Activated effector memory CD4-positive, alpha-beta T cell treated with Interleukin-2 at 50 U/mL for 16 hours (primary cell): Measurements from ENCODE around the gene RAB17.

Source experiments
- DNase-seq: peaks from one replicate; pipeline ENCODE4 v3.0.0-alpha.2; 2020

RAB17 gene

GRCh38 chr2:237556773-237557632 is 33.5 kb downstream of the RAB17 start:
- no peak for DNase-seq

GRCh38 chr2:237555560-237555959 is 35.0 kb downstream of the RAB17 start:
- DNase-seq: no peak

DNA sequence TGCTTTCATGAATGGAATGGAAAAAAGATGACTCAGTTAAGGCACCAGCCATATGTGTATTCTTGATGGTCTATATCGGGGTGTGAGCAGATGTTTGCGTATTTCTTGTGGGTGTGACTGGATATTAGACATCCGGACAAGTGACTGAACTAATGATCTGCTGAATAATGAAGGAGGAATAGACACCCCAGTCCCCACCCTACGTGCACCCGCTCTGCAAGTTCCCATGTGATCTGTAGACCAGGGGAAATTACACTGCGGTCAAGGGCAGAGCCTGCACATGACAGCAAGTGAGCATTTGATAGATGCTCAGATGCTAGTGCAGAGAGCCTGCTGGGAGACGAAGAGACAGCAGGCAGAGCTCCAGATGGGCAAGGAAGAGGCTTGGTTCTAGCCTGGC is 36.6 kb downstream of the RAB17 start:
- no peak for DNase-seq

DNA sequence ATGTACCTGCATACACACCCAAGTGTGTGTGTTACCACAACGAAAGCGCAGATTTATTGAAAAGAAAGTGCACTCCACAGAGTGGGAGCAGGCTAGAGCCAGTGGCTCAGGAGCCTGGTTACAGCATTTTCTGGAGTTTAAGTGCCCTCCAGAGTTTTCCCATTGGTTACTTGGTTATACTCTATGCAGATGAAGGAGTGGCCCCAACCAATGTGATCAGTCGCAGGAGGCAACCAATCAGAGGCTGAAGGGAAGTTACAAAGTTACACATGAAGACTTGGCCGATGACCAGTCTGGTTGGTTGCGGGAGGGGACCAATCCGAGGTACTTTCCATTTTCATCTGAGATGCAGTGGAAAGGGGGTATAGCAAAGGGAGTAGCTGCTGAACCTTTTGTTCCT is 37.6 kb downstream of the RAB17 start:
- no peak for DNase-seq

DNA sequence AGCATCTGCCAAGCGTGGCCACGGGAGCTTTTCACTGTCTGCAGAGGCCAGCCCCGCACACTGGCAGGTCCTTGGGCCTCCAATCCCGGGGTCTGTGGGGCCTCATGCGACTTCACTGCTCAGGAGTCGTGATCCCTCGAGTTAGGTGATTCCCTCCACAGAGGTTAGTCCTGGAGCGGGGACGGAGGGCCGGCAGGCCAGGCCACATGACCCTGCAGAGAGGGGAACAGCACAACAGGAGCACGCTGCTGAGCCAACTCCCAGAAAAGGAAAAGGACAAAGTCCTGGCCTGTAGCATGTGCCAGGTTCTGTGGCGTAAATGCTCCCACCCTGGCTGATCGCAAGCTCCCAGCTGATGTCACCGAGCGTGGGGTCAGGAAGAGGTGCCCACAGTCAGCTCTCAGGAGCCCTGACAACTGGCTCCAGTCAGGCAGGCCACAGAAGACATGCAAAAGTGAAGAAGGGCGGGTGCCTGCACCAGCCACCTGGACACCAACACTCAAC is 39.4 kb downstream of the RAB17 start:
- DNase-seq: no peak

- DNase-seq: no peak
Measured at GRCh38 chr2:237549643-237550415, 40.7 kb downstream of the RAB17 start.

DNA sequence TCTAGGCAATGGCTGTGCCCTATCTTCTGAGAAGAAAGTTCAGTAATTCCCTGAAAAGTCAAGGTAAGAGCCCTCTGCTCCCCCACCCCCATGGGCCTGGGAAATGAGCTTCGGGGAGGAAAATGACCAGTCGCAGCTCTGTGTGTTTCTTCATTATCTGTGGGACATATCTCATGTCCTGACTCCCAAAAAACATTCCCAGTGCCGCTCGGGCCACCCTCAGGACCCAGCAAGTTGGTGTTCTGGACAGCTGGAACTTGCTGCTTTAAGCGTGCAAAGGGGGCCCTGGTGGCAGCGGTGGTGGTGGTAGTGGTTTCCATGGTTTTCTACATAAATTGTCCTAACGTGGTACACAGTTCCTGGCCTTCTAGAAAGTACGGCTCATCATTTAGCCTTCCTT is 41.3 kb downstream of the RAB17 start:
- no peak for DNase-seq

GRCh38 chr2:237547841-237548416 is 42.6 kb downstream of the RAB17 start:
- DNase-seq: no peak

DNA sequence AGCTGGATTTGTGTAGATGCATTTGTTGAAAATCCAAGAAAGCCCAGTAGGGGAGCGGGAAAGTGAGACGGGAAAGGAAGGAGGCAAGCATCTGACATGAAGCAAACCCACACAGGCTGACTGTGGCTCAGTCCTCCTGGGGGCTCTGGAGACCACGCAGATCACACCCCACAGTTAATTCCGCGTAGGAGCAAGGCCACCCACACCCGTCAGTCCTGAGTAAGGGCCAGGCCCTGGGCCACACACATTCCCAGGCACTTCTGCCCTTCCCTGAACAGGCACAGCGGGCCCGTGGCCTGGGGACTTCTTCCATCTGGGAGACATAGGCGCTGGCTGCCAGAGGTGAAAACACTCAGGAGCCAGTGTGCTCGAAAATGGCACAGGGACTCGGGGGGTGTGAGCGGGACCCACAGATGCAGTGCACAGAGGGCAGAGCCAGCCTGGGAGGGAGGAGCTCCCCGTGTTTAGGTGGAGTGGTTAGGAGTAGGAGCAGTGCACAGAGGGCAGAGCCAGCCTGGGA is 43.6 kb downstream of the RAB17 start:
- DNase-seq: no peak

GRCh38 chr2:237546040-237546875 is 44.3 kb downstream of the RAB17 start:
- DNase-seq: no peak

GRCh38 chr2:237542001-237542704 is 48.4 kb downstream of the RAB17 start:
- DNase-seq: no peak

DNA sequence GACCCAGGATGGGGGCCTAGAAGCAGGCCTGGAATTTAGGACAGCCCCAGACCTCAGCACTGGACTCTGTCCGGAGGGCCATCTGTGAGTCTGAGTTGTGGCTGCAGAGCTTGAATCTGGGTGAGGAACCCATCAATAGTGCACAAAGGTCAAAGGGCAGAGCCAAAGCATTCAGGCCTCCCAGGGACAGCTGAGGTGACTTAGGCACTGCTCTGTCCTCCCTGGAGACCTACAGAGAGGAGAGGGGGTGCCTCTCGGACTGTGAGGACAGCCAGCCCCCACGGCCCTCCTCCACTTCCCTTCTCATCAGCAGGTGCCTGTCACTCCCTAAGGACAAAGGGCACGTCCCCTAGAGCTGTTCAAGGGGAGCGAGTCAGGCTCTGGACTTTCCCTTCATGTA is 49.3 kb downstream of the RAB17 start:
- DNase-seq: no peak

DNA sequence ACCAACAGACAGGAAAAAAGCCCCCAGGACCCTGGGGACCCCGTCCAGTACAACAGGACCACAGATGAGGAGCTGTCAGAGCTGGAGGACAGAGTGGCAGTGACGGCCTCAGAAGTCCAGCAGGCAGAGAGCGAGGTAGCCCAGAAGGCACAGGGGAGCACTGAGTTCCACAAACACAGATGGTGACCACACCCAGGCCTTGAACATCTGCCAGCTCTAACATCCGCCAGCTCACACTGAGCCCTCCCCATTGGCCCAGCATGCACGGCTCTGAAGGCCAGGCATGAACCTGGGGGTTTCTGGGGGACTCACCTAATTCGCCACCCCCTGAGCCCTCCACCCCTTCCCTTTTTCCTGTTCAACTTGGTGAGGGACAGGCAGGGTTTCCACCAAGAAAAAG is 49.7 kb downstream of the RAB17 start:
- DNase-seq: no peak

- DNase-seq: no peak
Measured at GRCh38 chr2:237540223-237540775, 50.2 kb downstream of the RAB17 start.

- DNase-seq: no peak
Measured at GRCh38 chr2:237539681-237540080, 50.9 kb downstream of the RAB17 start.

GRCh38 chr2:237538901-237539300 is 51.6 kb downstream of the RAB17 start:
- DNase-seq: no peak

GRCh38 chr2:237538001-237538720 is 52.4 kb downstream of the RAB17 start:
- no peak for DNase-seq

DNA sequence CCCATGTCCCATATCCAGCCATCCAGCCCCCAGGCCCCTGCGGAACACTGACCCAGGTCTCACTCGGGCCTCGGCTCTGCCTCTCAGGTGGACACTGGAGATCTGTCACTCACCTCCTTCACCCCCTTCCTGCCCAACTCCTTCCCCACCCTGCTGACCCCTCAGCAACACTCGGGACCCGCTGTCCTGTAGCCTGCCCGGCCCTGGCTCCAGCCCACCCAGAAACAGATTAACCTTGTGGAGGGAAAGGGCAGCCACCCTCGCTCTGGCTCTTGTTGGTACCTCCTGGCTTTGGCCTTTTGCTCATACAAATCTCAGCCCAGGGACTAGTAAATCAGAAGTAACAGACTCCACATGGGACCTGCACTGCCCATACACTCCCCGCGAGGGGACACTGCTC is 53.9 kb downstream of the RAB17 start:
- no peak for DNase-seq

DNA sequence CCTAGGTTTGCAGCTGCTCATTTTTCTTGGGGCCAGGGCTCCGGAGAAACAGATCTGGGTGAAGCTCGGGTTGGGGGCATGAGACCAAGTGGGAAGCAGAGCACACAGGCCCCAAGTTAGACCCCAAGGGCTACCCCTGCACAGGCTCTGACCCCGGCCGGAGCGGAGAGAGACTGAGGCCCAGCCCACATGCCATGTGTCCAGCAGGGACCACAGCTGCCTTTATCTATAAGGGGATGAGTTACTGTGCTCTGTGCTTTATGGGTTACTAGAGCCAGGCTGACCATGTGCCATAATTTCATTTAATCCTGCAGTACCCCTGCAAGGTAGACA is 54.5 kb downstream of the RAB17 start:
- no peak for DNase-seq

- no peak for DNase-seq
Measured at GRCh38 chr2:237535385-237536082, 55.0 kb downstream of the RAB17 start.
